ENCODE measurements around the gene KCNJ9. TPM values are rescaled to one million over a fixed set of nuclear protein-coding genes. Genes with fewer than 3 reads are reported as not detected.

KCNJ9 gene
- total RNA-seq, 1 donor from 2014 or later, result under 0.01 TPM

DNA sequence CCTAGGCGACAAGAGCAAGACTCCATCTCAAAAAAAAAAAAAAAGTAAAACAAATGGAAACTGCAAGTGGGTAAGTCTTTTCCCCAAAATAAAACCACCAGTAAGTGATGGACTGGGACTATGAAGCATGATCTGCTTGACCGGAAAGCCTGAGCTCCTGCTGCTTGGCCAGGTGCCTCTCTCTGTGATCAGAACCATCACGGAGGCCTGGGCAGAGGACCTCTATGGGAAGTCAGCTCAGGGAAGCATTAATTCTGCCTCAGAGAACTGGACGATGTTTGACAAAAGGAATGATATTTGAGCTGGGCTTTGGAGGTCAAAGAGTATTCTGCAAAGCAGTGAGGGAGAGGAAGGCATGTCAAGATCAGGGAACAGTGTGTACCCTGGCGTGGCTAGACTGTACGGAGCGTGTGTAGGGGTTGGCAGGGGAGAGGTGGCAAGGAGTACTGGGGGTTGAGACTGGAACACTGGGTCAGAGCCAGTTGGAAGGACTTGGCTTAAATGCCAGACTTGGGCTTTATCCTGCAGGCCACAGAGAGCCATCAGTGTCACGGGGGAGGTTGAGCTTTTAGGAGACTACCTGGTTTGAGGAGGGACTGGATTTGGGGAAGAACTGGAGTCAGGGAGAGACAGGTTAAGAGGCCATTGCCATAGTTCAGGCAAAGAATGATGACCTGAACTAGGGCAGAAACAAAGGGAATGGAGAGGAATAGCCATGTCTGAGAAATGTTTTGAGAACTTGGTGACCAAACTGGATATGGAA lies 50.6 kb downstream of the KCNJ9 start:
- Histone ChIP-seq H3K27me3 (ENCODE audit: control insufficient read depth, insufficient read depth, low read length) (peaks cover 4% of the 10 kb centered on the region), H3K36me3 (ENCODE audit: control insufficient read depth, insufficient read depth, low read length) (no peaks in the 10 kb centered on the region), H3K4me3 (ENCODE audit: low read depth, low read length) (no peak overlapping the region)
- DNase-seq (ENCODE audit: low read depth), result no peak
- TF ChIP-seq, protein P1, sequence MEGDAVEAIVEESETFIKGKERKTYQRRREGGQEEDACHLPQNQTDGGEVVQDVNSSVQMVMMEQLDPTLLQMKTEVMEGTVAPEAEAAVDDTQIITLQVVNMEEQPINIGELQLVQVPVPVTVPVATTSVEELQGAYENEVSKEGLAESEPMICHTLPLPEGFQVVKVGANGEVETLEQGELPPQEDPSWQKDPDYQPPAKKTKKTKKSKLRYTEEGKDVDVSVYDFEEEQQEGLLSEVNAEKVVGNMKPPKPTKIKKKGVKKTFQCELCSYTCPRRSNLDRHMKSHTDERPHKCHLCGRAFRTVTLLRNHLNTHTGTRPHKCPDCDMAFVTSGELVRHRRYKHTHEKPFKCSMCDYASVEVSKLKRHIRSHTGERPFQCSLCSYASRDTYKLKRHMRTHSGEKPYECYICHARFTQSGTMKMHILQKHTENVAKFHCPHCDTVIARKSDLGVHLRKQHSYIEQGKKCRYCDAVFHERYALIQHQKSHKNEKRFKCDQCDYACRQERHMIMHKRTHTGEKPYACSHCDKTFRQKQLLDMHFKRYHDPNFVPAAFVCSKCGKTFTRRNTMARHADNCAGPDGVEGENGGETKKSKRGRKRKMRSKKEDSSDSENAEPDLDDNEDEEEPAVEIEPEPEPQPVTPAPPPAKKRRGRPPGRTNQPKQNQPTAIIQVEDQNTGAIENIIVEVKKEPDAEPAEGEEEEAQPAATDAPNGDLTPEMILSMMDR (IDR thresholded peaks at IDR 0.05; ENCODE audit: insufficient read depth, low read length, severe bottlenecking), result no peak
- FAIRE-seq, result no peak

DNA sequence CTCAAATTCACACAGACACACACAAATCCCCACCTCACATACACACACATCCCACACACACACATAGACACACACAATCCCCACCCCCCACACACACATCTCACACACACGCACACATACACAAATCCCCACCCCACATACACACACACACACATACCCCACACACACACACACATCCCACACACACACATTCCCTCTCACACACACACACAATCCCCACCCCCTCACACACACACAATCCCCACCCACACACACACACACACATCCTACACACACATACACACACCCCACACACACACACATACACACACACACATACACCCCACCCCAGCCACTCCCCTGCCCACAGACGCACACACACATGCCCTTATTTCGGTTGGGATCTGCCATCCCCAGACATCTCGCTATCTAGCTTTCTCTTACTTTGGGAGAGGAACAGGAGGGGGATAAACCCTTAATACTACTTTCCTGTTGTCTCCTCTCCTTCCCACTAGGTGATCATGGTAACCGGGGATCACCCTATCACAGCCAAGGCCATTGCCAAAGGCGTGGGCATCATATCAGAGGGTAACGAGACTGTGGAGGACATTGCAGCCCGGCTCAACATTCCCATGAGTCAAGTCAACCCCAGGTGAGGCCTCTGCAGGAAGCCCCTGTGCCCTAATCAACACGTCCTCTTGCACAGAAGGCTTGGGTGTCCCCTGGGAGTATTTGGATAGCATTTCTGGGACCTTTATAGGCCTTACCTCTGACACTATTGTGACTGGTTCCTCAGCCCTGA lies 52.8 kb downstream of the KCNJ9 start:
- TF ChIP-seq, protein P1 (IDR thresholded peaks at IDR 0.05; ENCODE audit: insufficient read depth, low read length, severe bottlenecking), result no peak
- DNase-seq (ENCODE audit: low read depth), result no peak
- FAIRE-seq, result peak; percentile 90
- Histone ChIP-seq H3K27me3 (ENCODE audit: control insufficient read depth, insufficient read depth, low read length) (peaks cover 4% of the 10 kb centered on the region), H3K36me3 (ENCODE audit: control insufficient read depth, insufficient read depth, low read length) (no peaks in the 10 kb centered on the region), H3K4me3 (ENCODE audit: low read depth, low read length) (no peak overlapping the region)

DNA sequence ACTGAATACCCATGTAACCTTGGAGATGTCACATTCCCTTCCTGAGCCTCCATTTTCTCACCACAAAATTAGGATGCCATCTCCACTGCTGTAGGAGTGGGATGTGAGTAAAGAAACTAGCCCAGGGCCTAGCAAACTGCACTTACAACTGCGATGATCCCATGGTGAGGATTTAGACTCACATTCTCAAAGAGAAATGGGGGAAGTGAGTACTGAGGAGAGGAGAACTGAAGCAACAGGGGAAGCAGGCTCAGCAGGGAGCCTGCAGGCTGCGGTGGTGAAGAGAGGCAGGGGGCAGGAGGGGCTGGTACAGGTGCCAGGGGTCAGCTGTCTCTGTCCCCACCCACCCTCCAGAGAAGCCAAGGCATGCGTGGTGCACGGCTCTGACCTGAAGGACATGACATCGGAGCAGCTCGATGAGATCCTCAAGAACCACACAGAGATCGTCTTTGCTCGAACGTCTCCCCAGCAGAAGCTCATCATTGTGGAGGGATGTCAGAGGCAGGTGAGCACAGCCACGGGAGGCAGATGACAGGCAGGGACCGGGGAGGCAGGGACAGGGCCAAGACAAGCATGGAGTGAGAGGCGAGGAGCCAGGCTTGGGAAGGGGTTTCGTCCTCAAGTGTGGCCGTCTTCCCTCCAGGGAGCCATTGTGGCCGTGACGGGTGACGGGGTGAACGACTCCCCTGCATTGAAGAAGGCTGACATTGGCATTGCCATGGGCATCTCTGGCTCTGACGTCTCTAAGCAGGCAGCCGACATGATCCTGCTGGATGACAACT lies 53.6 kb downstream of the KCNJ9 start:
- DNase-seq (ENCODE audit: low read depth) (no peak), FAIRE-seq (no peak)
- peaks cover 6% of the 10 kb centered on the region for H3K27me3 ChIP-seq (ENCODE audit: control insufficient read depth, insufficient read depth, low read length)
- H3K36me3 ChIP-seq (ENCODE audit: control insufficient read depth, insufficient read depth, low read length), result no peaks in the 10 kb centered on the region
- H3K4me3 ChIP-seq (ENCODE audit: low read depth, low read length), result no peak overlapping the region
- TF ChIP-seq, protein P1 (IDR thresholded peaks at IDR 0.05; ENCODE audit: insufficient read depth, low read length, severe bottlenecking), result no peak

DNA sequence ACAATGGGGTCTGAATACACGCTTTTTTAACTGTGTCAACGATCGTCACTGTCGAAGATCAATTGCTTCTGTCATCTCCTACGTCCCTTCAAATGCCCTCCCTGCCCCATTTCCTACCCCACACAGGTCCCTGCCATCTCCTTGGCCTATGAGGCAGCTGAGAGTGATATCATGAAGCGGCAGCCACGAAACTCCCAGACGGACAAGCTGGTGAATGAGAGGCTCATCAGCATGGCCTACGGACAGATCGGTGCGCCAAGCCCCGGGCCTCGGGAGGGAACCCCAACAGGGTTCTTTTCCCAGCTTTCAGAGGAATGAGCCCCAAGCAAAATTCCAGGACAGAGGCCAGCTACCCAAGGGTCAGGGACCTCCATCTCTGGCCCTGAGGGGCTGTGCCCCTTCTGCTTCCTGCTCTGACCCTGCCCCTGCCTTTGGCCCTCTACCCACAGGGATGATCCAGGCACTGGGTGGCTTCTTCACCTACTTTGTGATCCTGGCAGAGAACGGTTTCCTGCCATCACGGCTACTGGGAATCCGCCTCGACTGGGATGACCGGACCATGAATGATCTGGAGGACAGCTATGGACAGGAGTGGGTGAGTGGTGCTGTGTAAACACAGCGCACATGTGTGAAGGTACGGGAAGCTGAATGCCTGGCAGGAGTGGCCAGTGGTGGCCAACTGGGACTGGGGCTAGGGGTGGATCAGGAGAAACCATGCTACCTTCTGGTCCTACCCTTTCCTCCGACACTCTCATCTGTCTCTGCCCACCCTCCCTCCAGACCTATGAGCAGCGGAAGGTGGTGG lies 55.0 kb downstream of the KCNJ9 start:
- DNase-seq (ENCODE audit: low read depth), result no peak
- TF ChIP-seq, protein P1 (IDR thresholded peaks at IDR 0.05; ENCODE audit: insufficient read depth, low read length, severe bottlenecking), result no peak
- FAIRE-seq, result no peak
- peaks cover 6% of the 10 kb centered on the region for H3K27me3 ChIP-seq (ENCODE audit: control insufficient read depth, insufficient read depth, low read length)
- H3K36me3 ChIP-seq (ENCODE audit: control insufficient read depth, insufficient read depth, low read length), result no peaks in the 10 kb centered on the region
- H3K4me3 ChIP-seq (ENCODE audit: low read depth, low read length), result no peak overlapping the region

DNA sequence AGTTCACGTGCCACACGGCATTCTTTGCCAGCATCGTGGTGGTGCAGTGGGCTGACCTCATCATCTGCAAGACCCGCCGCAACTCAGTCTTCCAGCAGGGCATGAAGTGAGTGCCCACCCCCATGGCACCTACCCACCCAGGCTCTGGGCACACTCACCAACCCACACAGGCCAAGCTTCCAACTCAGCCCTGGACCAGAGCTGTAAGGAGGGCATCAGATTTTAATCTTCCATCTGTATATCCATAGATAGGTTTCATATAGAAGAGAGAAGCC lies 55.5 kb downstream of the KCNJ9 start:
- TF ChIP-seq, protein P1 (IDR thresholded peaks at IDR 0.05; ENCODE audit: insufficient read depth, low read length, severe bottlenecking), result no peak
- H3K27me3 ChIP-seq (ENCODE audit: control insufficient read depth, insufficient read depth, low read length), result peaks cover 9% of the 10 kb centered on the region
- no peak overlapping the region for H3K4me3 ChIP-seq (ENCODE audit: low read depth, low read length)
- no peaks in the 10 kb centered on the region for H3K36me3 ChIP-seq (ENCODE audit: control insufficient read depth, insufficient read depth, low read length)
- DNase-seq (ENCODE audit: low read depth) (no peak), FAIRE-seq (no peak)

Measured in bronchial epithelial cell (primary cell).